ENCODE results near the gene DNER. TPM values are rescaled to one million over a fixed set of nuclear protein-coding genes. Genes with fewer than 3 reads are reported as not detected.
A peak's percentile ranks its signal among the peaks of the same experiment; 100 is the strongest.

DNER gene
- total RNA-seq, 1 donor from 2014 or later: 0.14 TPM

DNA sequence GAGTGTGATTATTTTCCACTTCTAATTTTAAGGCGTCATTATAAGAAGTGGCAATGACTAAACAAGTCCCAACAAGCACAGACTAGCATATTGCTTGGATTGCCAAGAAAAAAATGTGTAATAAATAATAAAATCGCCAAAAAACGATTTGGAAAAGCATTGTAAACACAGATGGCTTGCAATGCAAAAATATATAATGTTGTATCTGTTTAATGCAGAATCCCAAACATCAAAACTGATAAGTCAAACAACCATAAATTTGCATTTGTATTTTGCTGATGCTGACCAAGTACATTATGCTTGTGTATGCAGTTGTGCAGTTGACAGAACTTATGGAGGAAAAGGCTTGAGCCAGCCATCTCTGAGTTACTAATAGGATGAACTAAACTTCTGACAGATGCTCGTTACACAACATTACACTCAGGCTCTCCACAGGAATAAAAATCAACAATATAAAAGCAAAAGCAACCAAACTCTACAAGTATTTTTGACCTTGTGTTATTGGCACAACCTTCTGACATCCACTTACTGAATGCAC is 68.1 kb downstream of the DNER start:
- H3K27ac ChIP-seq: no peak overlapping the region
- no peaks in the 10 kb centered on the region for H3K36me3 ChIP-seq
- DNase-seq: no peak
- intact Hi-C loops (cut with DNase I): no loop called here
- H3K27me3 ChIP-seq: no peaks in the 10 kb centered on the region
- TF ChIP-seq, protein P1, sequence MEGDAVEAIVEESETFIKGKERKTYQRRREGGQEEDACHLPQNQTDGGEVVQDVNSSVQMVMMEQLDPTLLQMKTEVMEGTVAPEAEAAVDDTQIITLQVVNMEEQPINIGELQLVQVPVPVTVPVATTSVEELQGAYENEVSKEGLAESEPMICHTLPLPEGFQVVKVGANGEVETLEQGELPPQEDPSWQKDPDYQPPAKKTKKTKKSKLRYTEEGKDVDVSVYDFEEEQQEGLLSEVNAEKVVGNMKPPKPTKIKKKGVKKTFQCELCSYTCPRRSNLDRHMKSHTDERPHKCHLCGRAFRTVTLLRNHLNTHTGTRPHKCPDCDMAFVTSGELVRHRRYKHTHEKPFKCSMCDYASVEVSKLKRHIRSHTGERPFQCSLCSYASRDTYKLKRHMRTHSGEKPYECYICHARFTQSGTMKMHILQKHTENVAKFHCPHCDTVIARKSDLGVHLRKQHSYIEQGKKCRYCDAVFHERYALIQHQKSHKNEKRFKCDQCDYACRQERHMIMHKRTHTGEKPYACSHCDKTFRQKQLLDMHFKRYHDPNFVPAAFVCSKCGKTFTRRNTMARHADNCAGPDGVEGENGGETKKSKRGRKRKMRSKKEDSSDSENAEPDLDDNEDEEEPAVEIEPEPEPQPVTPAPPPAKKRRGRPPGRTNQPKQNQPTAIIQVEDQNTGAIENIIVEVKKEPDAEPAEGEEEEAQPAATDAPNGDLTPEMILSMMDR (IDR thresholded peaks at IDR 0.05): no peak
- no peak for ATAC-seq
- H3K9me3 ChIP-seq: no peaks in the 10 kb centered on the region
- no peaks in the 10 kb centered on the region for H3K4me1 ChIP-seq
- H3K4me3 ChIP-seq: no peak overlapping the region

DNA sequence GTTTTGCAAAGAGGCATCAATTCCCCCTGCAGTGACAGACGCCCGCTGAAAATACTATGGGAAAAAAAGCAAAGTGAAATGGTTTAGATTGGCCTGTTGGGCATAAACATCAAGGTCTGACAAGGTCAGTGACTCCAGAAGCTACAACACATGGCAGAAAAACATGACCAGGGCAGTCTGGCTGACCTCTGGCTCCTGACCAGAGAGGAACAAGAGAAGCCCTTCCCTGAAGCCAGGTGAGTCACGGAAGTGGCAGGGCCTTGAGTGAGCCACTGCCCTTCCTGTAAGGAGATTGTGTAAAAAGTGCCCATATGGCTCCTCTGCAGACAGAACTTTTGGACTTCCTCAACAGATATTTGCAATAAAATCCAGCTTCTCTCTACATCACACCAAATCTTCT is 72.0 kb downstream of the DNER start:
- intact Hi-C loops (cut with DNase I): no loop called here
- no peak for DNase-seq

DNA sequence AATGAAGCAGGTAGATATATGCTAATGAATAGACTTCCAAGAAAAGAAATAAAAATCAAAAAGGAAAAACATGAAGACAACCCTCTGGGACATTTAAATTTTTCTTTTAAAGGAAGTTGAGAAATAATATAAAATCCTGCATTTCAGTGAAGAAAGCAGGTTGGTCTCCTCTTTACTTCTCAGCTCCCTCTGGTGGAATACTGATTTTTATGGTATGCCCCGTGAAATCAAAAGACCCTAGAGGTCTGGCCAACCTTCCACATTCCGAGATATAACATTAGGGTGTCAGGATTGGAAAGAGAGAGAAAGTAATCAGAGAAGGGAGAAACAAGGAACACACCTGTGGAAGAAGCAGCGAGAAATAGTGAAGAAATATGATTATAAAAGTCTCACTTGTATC is 72.7 kb downstream of the DNER start:
- ATAC-seq (no peak), DNase-seq (no peak)
- intact Hi-C loops (cut with DNase I): no loop called here
- Histone ChIP-seq H3K27ac (no peak overlapping the region), H3K4me3 (no peak overlapping the region), H3K36me3 (no peaks in the 10 kb centered on the region), H3K27me3 (no peaks in the 10 kb centered on the region), H3K4me1 (no peaks in the 10 kb centered on the region), H3K9me3 (no peaks in the 10 kb centered on the region)
- TF ChIP-seq, protein P1 (IDR thresholded peaks at IDR 0.05): no peak

More for the DNA sequence above, 72.0 kb downstream of the DNER start:
- peak; percentile 29 for ATAC-seq
- TF ChIP-seq, protein P1 (IDR thresholded peaks at IDR 0.05): no peak
- Histone ChIP-seq H3K9me3 (no peaks in the 10 kb centered on the region), H3K27ac (no peak overlapping the region), H3K27me3 (no peaks in the 10 kb centered on the region), H3K36me3 (no peaks in the 10 kb centered on the region), H3K4me1 (no peaks in the 10 kb centered on the region), H3K4me3 (no peak overlapping the region)

DNA sequence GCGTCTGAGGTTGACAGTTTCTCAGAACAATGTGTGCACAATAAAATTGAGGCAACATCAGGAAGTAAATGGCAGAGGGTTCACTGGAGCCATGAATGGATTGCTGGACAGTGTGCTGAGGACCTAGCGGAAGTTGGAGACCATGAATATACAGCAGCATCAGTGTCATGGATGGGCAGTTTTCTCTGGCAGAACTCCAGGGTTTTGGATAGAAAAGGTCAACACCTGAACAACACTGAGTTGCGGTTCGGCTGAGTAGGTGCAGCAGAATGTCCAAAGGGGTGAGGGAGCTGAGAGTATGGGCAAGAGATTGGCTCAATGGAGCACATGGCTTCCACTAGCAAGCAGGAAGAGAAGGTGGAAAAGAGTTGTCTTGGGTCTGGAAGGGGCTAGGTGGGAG is 73.7 kb downstream of the DNER start:
- Histone ChIP-seq H3K27me3 (no peaks in the 10 kb centered on the region), H3K9me3 (no peaks in the 10 kb centered on the region), H3K27ac (no peak overlapping the region), H3K4me1 (no peaks in the 10 kb centered on the region), H3K36me3 (no peaks in the 10 kb centered on the region), H3K4me3 (no peak overlapping the region)
- TF ChIP-seq, protein P1 (IDR thresholded peaks at IDR 0.05): no peak
- intact Hi-C loops (cut with DNase I): no loop called here
- DNase-seq (no peak), ATAC-seq (no peak)

DNA sequence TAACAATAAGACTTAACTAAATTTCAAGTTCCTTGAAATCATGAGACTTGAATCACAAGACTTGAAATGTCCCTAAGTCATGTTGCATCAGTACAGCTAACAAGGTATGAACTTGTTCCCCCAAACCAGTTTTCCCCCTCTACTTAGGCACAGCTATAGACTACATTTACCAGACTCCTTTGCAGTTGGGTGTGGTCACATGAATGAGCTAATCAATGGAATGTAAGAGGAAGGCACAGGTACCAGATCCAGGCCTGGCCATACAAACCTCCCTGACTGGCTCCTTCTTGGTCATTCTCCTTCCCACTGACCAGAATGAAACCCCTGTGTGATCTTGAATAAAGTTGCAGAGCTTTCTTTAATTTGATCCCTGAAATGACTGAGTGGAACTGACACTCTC is 77.8 kb downstream of the DNER start:
- intact Hi-C loops (cut with DNase I): no loop called here
- peak; percentile 31 for ATAC-seq
- TF ChIP-seq, protein P1 (IDR thresholded peaks at IDR 0.05): no peak
- Histone ChIP-seq H3K27me3 (peaks cover 10% of the 10 kb centered on the region), H3K4me3 (no peak overlapping the region), H3K9me3 (no peaks in the 10 kb centered on the region), H3K27ac (no peak overlapping the region), H3K4me1 (no peaks in the 10 kb centered on the region), H3K36me3 (no peaks in the 10 kb centered on the region)
- no peak for DNase-seq

DNA sequence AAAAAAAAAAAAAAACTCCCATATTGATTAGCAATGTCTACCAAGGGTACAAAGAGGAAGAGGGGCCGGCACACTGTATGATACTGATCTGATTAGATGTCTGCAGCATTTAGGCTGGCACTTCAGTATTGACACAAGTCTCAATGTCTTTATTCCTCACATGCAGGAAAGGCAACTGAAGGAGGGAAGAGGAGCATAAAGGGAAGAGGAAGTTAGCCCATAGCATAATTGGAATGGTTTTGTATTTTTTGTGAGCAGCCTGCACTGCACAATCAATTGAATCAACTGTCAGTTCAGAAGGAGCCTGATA is 79.0 kb downstream of the DNER start:
- no peak overlapping the region for H3K4me3 ChIP-seq
- DNase-seq (no peak), ATAC-seq (no peak)
- TF ChIP-seq, protein P1 (IDR thresholded peaks at IDR 0.05): no peak
- H3K36me3 ChIP-seq: no peaks in the 10 kb centered on the region
- no peaks in the 10 kb centered on the region for H3K9me3 ChIP-seq
- H3K27ac ChIP-seq: no peak overlapping the region
- H3K27me3 ChIP-seq: peaks cover 10% of the 10 kb centered on the region
- intact Hi-C loops (cut with DNase I): no loop called here
- H3K4me1 ChIP-seq: no peaks in the 10 kb centered on the region
